Sigmoid colon (tissue), 4 donors: Measurements from ENCODE around the gene ZNF3.

Experiments
- POLR2AphosphoS5 ChIP-seq, 4 donors: sonication (generic); formaldehyde crosslinking; IDR thresholded peaks; one replicate each; pipeline ENCODE4 v1.6.1; 2017; ENCODE audit warnings: antibody characterized with exemption in 4 of 4
- TF ChIP-seq, protein P1 (sequence below), 4 experiments: fragments of 450-650 bp in 3 of 4; fragments of 200-600 bp in 1 of 4; IDR thresholded peaks; one replicate each; pipeline ENCODE4 v1.5.1; 2016 to 2019; ENCODE audit warnings: antibody characterized with exemption in 4 of 4, mild to moderate bottlenecking in 3 of 4, moderate library complexity in 2 of 4

DNA sequence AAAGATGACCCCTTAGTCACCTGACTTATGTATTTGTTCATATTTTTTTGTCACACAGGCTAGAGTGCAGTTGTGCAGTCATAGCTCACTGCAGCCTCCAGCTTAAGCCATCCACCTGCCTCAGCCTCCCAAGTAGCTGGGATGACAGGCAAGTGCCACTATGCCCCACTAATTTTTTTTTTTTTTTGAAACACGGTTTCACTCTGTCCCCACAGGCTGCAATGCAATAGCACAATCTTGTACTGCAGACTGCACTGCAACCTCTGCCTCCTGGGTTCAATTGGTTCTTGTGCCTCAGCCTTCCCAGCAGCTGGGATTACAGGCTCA, 47.1 kb upstream of the ZNF3 start:
- TF ChIP-seq, protein P1, sequence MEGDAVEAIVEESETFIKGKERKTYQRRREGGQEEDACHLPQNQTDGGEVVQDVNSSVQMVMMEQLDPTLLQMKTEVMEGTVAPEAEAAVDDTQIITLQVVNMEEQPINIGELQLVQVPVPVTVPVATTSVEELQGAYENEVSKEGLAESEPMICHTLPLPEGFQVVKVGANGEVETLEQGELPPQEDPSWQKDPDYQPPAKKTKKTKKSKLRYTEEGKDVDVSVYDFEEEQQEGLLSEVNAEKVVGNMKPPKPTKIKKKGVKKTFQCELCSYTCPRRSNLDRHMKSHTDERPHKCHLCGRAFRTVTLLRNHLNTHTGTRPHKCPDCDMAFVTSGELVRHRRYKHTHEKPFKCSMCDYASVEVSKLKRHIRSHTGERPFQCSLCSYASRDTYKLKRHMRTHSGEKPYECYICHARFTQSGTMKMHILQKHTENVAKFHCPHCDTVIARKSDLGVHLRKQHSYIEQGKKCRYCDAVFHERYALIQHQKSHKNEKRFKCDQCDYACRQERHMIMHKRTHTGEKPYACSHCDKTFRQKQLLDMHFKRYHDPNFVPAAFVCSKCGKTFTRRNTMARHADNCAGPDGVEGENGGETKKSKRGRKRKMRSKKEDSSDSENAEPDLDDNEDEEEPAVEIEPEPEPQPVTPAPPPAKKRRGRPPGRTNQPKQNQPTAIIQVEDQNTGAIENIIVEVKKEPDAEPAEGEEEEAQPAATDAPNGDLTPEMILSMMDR (IDR thresholded peaks at IDR 0.05): no peak
- no peak for TF ChIP-seq POLR2AphosphoS5 (IDR thresholded peaks at IDR 0.05)
